ENCODE results near the gene DLG1. TPM values are rescaled to one million over a fixed set of nuclear protein-coding genes. Genes with fewer than 3 reads are reported as not detected.

Gene DLG1
- total RNA-seq, 4 donors from 2014 or later, result 49.6 to 78.9 (median 76.2) TPM

GRCh38 chr3:197303452-197303851 is 5.0 kb upstream of the DLG1 start:
- TF ChIP-seq, protein P1, sequence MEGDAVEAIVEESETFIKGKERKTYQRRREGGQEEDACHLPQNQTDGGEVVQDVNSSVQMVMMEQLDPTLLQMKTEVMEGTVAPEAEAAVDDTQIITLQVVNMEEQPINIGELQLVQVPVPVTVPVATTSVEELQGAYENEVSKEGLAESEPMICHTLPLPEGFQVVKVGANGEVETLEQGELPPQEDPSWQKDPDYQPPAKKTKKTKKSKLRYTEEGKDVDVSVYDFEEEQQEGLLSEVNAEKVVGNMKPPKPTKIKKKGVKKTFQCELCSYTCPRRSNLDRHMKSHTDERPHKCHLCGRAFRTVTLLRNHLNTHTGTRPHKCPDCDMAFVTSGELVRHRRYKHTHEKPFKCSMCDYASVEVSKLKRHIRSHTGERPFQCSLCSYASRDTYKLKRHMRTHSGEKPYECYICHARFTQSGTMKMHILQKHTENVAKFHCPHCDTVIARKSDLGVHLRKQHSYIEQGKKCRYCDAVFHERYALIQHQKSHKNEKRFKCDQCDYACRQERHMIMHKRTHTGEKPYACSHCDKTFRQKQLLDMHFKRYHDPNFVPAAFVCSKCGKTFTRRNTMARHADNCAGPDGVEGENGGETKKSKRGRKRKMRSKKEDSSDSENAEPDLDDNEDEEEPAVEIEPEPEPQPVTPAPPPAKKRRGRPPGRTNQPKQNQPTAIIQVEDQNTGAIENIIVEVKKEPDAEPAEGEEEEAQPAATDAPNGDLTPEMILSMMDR (IDR thresholded peaks at IDR 0.05; ENCODE audit: low read depth), result no peak

DNA sequence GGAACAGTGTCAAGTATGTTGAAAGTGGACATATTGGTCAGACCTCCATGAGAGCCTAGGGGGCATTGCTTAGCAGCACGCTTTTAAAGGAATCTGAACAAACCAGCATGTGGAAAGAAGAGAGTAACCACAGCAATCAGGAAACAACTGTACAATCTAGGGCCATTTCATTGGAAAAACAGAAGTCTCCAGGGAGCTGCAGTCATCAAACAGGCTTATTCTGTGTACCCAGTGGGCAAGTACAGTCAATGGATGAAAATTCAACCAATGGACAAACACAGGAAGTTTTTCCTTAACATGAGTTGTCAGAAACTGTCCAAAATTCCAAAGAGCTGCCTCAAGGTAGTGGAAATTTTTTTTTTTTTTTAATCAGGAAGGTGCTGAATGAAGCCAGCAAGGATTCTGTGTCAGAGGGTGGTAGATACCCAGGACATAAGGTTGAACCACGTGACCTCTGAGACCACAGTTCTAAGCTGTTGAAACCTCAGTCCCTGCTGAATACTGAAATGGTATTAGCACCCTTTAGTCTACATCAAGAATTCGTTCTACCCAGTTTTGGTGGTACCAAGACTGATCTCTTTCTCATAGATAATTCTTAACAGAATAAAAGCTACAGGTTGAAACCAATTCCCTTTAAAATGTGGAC is 4.4 kb upstream of the DLG1 start:
- TF ChIP-seq, protein P1 (IDR thresholded peaks at IDR 0.05; ENCODE audit: low read depth), result no peak

- TF ChIP-seq, protein P1 (IDR thresholded peaks at IDR 0.05; ENCODE audit: low read depth), result no peak
Observed at GRCh38 chr3:197302033-197302432, 3.6 kb upstream of the DLG1 start.

- TF ChIP-seq, protein P1 (IDR thresholded peaks at IDR 0.05; ENCODE audit: low read depth), result no peak
Observed at GRCh38 chr3:197300361-197300760, 1.9 kb upstream of the DLG1 start.

DNA sequence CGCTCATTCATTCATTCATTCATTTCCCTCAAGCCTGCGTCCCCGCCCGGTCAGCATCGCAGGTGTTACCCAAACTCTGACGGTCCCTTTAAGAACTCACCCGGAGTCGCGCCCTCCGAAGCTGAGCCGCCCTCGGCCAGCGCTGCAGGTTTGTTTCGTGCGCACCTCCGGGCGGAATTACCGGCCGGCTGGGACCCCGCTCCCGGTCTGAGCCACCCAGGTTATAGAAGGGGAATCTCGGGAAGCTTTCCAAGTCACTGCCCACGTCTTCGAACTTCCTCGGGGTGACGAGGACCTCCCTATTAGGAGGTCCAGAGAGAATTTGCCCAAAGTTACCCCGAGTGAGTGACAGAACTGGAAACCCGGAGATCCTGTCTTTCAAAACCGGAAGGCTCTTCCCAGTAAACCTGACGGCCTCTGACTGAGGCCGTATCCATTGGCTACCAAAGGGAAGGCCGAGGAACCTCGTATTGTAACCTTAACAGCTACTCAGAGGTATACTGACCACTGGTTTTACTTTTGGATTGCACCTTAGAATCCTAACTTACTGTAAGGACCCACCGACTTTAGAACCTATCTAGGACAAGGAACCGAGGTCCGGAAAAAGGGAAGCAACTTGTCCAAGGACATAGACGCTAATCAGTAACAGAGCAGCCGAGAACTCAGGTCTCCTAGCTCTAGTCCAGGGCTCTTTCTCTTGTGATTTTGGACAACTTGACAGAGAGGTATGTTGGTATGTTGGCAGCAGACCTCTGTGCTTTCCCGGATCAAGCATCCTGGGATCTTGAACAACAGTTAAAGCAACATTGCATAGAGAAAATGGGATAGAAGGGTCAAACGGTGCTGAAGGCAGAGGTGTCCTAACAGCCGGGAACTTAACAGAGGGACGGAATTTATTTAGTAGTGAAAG is 788 bp upstream of the DLG1 start:
- TF ChIP-seq, protein P1 (IDR thresholded peaks at IDR 0.05; ENCODE audit: low read depth), result no peak

- TF ChIP-seq, protein P1 (IDR thresholded peaks at IDR 0.05; ENCODE audit: low read depth), result no peak
Observed at GRCh38 chr3:197297476-197298340, 704 bp downstream of the DLG1 start.

All from subcutaneous adipose tissue (tissue), 4 donors.